Kidney tubule cell (primary cell): ENCODE measurements around the gene CDIPT.

Experiments
- DNase-seq: peaks from one replicate; pipeline ENCODE4 v3.0.0-alpha.2; 2018; ENCODE audit warnings: low spot score

Gene CDIPT

DNA sequence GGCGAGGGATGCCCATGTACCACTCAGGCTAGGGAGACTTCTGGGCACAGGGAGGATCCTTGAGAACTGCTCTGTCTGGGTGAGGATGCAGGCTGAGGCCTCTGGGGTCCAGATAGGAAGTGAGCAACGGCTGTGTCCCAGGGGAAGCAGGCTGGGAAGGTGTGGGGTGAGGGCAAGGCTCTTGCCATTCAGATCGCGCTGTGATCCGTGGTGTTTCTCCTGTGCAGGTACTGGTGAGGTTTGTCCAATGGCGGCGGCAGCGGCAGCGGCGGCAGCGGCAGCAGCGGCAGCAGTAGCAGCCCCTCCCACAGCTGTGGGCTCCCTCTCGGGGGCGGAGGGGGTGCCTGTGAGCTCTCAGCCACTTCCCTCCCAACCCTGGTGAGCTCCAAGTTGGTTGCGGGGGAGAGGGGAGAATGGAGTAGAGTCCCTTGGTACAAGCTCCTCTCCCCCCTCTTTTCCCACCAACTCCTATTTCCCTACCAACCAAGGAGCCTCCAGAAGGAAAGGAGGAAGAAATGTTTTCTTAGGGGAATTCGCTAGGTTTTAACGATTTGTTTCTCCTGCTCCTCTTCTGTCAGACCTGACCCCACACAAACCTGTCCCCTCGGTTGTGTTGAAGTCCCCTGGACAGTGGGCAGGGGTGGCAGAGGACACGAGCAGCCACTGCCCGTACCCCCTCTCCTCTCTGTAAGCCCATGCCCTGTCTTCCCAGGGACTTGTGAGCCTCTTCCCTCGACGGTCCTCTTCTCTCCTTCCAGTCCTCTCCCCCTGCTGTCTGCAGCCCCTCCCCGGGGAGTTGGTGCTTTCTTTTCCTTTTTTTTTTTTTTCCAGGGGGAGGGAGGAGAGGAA, 53.0 kb downstream of the CDIPT start:
- no peak for DNase-seq

DNA sequence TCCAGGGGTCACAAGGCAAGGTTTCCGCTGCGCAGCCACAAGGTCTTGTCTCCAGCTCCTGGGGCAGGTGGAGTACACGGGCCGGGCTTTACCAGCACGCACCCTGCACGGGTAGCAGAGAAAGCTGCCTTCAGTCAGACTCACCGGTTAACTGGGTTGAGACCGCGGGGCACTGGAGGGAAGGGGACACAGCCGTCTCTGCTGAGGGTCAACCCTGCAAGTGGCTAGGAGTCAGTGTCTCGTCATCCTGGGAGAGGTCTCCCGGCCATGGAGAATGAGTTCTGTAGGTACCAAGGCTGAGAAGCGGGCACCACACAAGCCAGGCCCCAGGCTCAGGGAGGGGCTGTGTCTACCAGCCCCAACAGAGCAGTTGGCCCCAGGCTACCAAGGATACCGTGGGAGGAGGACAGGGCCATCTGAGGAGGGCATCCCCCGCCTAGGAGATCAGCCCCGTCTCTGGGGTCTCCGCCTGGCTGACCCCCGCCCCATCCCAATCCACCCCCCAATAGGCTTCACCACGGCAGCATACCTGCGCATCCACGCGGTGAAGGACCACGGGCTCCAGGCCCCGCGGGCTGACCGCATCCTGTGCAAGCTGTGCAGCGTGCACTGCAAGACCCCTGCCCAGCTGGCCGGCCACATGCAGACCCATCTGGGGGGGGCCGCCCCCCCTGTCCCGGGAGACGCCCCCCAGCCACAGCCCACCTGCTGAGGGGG, 53.8 kb downstream of the CDIPT start:
- no peak for DNase-seq
